Heart left ventricle (tissue), 13 donors: Measurements from ENCODE around the gene ROBO1.

Experiments
- CTCF ChIP-seq, 12 donors: fragments of 200-600 bp; sonication (generic) in 4 of 12; IDR thresholded peaks; one replicate each; pipeline versions ENCODE4 v1.5.0 to v1.8.0; 2018 to 2022; ENCODE audit warnings: antibody characterized with exemption in 12 of 12, mild to moderate bottlenecking in 5 of 12
- POLR2A ChIP-seq, 2 donors: fragments of 450-650 bp; IDR thresholded peaks; one replicate each; pipeline ENCODE4 v1.6.1; 2017; ENCODE audit warnings: antibody characterized with exemption in 2 of 2, mild to moderate bottlenecking in 2 of 2, moderate library complexity in 2 of 2
- donor health status: ischemic (EF 13 %, LVEDD 7.1; RV severe dilation, severe dysfunction).
- donor health status: DM: no; HTN: yes; CAD: no.
- donor health status: DM: no; HTN: no; CAD: no.
- donor health status: ischemic (EF 25% LVEDD 6.9; RV normal size, moderate dysfunction).
- donor health status: ischemic (EF 25% LVEDD 5.7; RV mildly dilated, moderate dysfunction).
- donor health status: ischemic (EF 35%, LVEDD 5.7; RV mildly dilated, moderate dysfunction).
- donor health status: nonischemic (EF 11% LVEDD 7.7; RV severe dilation, severe dysfunction).
- donor health status: DM: yes; HTN: yes; CAD: no.
- donor health status: PGD.
- donor health status: ischemic (EF 29% LVEDD 5.4; RV normal size, mild dysfunction).
- donor health status: nonischemic (EF 23%, LVEDD 6.1; RV moderate dilation, normal function).

- TF ChIP-seq CTCF (IDR thresholded peaks at IDR 0.05) (no peak), POLR2A (IDR thresholded peaks at IDR 0.05) (no peak)
Observed at GRCh38 chr3:78687520-78687919, 1080.3 kb downstream of the ROBO1 start.
